ENCODE results near the gene GPC1.
A peak's percentile ranks its signal among the peaks of the same experiment; 100 is the strongest.

Gene GPC1

DNA sequence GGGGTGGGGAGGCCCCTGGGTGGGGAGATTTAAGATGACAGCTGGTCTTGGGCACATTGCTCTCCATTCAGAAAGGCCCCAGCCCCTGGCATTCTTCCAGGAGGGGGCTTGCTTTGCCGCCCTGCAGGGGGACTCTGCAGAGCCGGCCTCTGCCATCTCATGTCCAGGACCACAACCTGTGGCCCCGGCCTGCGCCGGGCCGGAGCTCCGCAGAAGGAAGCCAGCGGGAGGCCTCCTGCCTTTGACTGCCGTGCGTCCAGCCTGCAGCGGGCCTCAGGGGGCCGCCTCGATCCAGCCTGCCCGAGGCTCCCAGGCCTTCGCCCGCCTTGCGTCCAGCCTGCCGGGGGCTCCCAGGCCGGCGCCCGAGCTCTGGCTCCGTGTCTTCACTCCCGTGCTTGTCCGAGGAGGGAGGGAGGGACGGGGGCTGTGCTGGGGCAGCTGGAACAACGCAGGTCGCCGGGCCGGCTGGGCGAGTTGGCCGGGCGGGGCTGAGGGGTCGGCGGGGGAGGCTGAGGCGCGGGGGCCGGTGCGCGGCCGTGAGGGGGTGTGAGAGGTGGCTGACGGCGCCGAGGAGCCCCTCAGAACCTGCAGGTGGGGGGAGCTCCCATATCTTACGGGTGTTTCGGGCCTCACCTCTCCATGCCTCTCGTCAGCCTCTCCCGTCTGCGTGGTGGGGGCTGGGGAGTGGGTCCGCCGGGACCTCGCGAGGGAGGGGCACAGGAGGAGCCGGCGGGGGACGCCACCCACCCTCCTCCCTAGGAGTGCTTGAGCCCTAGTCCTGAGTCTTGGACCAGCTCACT, 20.4 kb downstream of the GPC1 start:
- no peak overlapping the region for H3K4me3 Mint-ChIP-seq
- CTCF ChIA-PET: no interaction called here
- H3K27me3 Mint-ChIP-seq: peaks cover 78% of the 10 kb centered on the region
- H3K27ac Mint-ChIP-seq: no peak overlapping the region
- peaks cover 2% of the 10 kb centered on the region for H3K4me1 Mint-ChIP-seq
- H3K9me3 Mint-ChIP-seq: no peaks in the 10 kb centered on the region
- DNase-seq: no peak
- H3K36me3 Mint-ChIP-seq: no peaks in the 10 kb centered on the region

GRCh38 chr2:240456447-240457222, 21.2 kb downstream of the GPC1 start:
- Mint-ChIP-seq H3K4me3 (no peak overlapping the region), H3K4me1 (peaks cover 2% of the 10 kb centered on the region), H3K27ac (no peak overlapping the region), H3K27me3 (peaks cover 70% of the 10 kb centered on the region), H3K36me3 (no peaks in the 10 kb centered on the region), H3K9me3 (no peaks in the 10 kb centered on the region)
- CTCF ChIA-PET: no interaction called here
- no peak for DNase-seq

GRCh38 chr2:240457223-240458043, 22.0 kb downstream of the GPC1 start:
- no peaks in the 10 kb centered on the region for H3K9me3 Mint-ChIP-seq

DNA sequence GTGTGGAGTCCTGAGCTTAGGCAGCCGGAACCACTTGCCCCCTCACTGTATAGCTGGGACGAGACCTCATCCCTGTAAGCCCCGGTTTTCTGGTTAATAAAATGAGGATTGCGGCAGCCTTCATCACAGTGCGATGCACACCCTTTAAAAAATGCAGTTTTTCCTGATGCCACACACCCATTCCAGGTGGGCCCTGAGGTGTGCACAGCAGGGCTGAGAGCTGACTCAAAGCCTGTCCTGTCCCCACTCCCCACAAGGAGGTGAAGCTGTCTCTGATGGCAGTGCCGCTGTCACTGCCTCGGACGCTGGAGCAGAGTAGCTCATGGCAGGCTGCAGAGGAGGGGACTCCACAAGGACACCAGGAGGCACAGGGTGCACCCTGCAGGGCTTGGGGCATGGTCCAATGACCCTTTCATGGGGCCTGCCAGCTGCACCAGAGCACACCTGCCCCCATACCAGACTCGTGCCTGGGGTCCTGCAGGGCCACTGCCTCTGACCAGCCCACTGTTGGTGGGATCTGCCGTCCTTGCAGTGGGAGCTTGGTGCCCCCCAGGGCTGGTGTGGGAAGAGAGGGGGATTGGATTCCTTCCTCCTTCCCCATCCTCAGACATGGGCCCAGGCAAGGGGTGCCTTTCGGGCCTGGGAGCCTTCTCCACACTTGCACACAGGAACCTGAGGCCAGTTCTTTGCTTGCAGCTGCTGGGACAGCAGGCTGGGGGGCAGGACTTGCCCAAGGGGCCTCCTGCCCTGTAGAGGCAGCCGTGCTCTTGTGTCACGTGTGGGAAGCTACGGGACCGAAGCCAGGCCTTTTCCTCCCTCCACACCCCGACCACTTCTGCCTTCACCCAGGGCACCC, 22.8 kb downstream of the GPC1 start:
- Mint-ChIP-seq H3K4me1 (no peaks in the 10 kb centered on the region), H3K27ac (no peak overlapping the region), H3K36me3 (no peaks in the 10 kb centered on the region), H3K4me3 (no peak overlapping the region), H3K9me3 (no peaks in the 10 kb centered on the region), H3K27me3 (peaks cover 54% of the 10 kb centered on the region)
- DNase-seq: no peak
- CTCF ChIA-PET: interaction anchor here (0.6 kb wide), 1 partner anchor 151 kb away, joined by 3 read pairs; no protein-coding TSS in a partner anchor

More at GRCh38 chr2:240457223-240458043, 22.0 kb downstream of the GPC1 start:
- Mint-ChIP-seq H3K36me3 (no peaks in the 10 kb centered on the region), H3K4me3 (no peak overlapping the region), H3K4me1 (no peaks in the 10 kb centered on the region), H3K27ac (no peak overlapping the region), H3K27me3 (peaks cover 62% of the 10 kb centered on the region)
- CTCF ChIA-PET: no interaction called here
- DNase-seq: no peak

DNA sequence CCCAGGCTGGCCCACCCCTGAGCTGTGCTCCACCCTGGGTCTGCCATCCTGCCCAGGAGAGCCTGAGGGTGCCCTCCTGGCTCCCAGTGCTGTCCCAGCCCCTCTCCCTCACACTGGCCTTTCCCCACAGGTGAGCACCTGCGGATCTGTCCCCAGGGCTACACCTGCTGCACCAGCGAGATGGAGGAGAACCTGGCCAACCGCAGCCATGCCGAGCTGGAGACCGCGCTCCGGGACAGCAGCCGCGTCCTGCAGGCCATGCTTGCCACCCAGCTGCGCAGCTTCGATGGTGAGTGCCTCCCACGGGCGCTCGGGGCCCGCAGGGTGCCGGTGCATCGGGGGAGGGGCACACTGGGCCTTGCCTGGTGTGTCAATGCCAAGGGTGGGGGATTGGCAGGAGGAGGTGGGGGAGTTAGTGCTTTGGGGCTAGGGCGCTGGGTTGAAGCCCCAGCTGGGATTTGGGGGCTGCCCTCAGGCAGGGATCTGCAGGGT, 23.5 kb downstream of the GPC1 start:
- H3K36me3 Mint-ChIP-seq: no peaks in the 10 kb centered on the region
- peaks cover 51% of the 10 kb centered on the region for H3K27me3 Mint-ChIP-seq
- H3K27ac Mint-ChIP-seq: no peak overlapping the region
- no peaks in the 10 kb centered on the region for H3K4me1 Mint-ChIP-seq
- CTCF ChIA-PET: interaction anchor here (0.6 to 1.1 kb wide), 2 partner anchors 18 to 152 kb away, joined by 3 read pairs; no protein-coding TSS in a partner anchor
- no peak overlapping the region for H3K4me3 Mint-ChIP-seq
- H3K9me3 Mint-ChIP-seq: no peaks in the 10 kb centered on the region
- no peak for DNase-seq

DNA sequence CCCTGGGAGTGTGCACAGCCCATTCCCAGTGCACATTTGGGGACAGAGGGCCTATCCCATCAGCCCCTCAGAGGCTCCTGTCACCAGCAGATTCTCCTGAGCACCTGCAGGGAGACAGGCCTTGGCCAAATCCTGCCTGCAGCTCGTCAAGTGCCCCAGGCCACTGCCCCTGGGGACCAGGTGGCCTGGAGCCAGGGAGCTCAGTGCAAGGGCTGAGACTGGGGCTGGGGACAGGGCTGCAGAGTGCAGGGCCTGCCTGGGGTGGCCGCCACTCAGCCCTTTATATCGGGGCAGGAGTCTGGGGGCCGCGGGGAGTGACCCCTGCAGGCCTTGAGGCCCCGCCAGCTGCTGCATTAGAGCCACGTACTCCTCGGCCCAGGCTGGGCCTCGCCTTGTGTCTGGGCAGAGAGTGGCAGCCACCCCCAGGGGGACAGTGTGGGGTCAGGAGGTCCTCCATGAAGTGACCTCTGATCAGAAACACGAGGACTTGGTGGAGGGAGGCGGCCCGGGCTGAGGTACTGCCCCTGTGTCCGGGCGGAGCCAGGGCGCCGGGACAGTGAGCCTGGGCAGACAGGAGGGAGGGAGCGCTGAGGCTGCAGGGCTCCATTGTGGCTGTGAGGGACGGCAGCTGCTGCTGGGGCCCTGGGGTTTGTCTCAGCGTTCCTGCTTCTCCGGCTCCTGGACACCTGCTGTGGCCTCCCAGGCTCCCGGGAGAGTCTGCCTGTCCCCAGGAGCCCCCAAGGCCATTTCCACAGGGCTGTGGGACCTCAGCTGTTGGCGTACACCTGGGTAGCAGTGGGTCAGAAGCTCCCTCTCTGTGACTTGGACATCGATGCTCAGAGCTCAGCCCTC, 24.2 kb downstream of the GPC1 start:
- Mint-ChIP-seq H3K27ac (no peak overlapping the region), H3K36me3 (no peaks in the 10 kb centered on the region), H3K4me1 (no peaks in the 10 kb centered on the region), H3K27me3 (peaks cover 44% of the 10 kb centered on the region), H3K4me3 (no peak overlapping the region), H3K9me3 (no peaks in the 10 kb centered on the region)
- no peak for DNase-seq
- CTCF ChIA-PET: interaction anchor here (1.1 kb wide), 1 partner anchor 19 kb away, joined by 3 read pairs; no protein-coding TSS in a partner anchor

DNA sequence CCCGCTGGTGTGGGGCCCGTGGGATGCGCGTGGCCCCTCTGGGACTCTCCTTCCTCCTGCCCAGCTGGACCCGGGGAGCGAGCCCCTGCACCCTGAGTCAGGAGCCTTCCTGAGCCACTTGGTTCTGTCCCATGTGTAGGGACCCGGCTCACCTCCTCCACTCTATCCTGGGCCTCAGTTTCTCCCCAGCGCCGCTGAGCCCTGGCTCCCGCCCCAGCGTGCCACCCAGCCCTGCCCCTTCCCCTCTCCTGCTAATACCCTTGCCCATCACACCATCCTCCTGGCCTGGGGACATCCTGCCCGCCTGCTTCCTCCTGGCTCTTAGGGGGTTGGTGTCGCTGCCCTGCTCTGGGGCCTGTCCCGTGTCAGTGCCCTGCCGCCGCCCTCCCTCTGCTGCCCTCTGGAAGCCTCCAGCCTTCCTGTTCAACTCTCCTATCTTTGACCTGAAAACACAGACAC, 24.8 kb downstream of the GPC1 start:
- no peak overlapping the region for H3K27ac Mint-ChIP-seq
- no peak for DNase-seq
- CTCF ChIA-PET: interaction anchor here (1.1 kb wide), 1 partner anchor 19 kb away, joined by 3 read pairs; no protein-coding TSS in a partner anchor
- H3K4me3 Mint-ChIP-seq: no peak overlapping the region
- H3K9me3 Mint-ChIP-seq: no peaks in the 10 kb centered on the region
- H3K4me1 Mint-ChIP-seq: no peaks in the 10 kb centered on the region
- peaks cover 37% of the 10 kb centered on the region for H3K27me3 Mint-ChIP-seq
- H3K36me3 Mint-ChIP-seq: no peaks in the 10 kb centered on the region

- Mint-ChIP-seq H3K27ac (no peak overlapping the region), H3K36me3 (no peaks in the 10 kb centered on the region), H3K27me3 (peaks cover 31% of the 10 kb centered on the region), H3K4me3 (no peak overlapping the region), H3K9me3 (no peaks in the 10 kb centered on the region), H3K4me1 (no peaks in the 10 kb centered on the region)
- DNase-seq: peak; percentile 21
- CTCF ChIA-PET: no interaction called here
Measured at GRCh38 chr2:240460781-240461431, 25.4 kb downstream of the GPC1 start.

GRCh38 chr2:240461471-240462072, 26.1 kb downstream of the GPC1 start:
- no peaks in the 10 kb centered on the region for H3K36me3 Mint-ChIP-seq
- peaks cover 24% of the 10 kb centered on the region for H3K27me3 Mint-ChIP-seq
- CTCF ChIA-PET: no interaction called here
- H3K4me1 Mint-ChIP-seq: no peaks in the 10 kb centered on the region
- DNase-seq: peak; percentile 13
- no peak overlapping the region for H3K4me3 Mint-ChIP-seq
- no peaks in the 10 kb centered on the region for H3K9me3 Mint-ChIP-seq
- no peak overlapping the region for H3K27ac Mint-ChIP-seq

DNA sequence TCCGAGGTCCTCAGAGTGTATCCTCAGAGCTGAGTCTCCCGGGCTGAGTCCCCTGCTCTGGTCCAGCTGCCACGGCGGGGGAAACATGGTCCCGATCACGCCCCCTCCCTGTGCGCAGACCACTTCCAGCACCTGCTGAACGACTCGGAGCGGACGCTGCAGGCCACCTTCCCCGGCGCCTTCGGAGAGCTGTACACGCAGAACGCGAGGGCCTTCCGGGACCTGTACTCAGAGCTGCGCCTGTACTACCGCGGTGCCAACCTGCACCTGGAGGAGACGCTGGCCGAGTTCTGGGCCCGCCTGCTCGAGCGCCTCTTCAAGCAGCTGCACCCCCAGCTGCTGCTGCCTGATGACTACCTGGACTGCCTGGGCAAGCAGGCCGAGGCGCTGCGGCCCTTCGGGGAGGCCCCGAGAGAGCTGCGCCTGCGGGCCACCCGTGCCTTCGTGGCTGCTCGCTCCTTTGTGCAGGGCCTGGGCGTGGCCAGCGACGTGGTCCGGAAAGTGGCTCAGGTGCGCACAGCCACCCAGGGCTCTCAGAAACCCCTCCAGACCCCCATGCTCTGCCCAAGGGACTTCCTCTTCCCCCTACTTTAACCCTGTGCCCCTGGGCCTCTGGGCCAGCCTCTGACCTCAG, 26.7 kb downstream of the GPC1 start:
- no peak overlapping the region for H3K4me3 Mint-ChIP-seq
- H3K27ac Mint-ChIP-seq: no peak overlapping the region
- DNase-seq: peak; percentile 17
- H3K4me1 Mint-ChIP-seq: no peaks in the 10 kb centered on the region
- H3K9me3 Mint-ChIP-seq: no peaks in the 10 kb centered on the region
- peaks cover 18% of the 10 kb centered on the region for H3K27me3 Mint-ChIP-seq
- H3K36me3 Mint-ChIP-seq: no peaks in the 10 kb centered on the region
- CTCF ChIA-PET: no interaction called here

GRCh38 chr2:240462707-240463273, 27.3 kb downstream of the GPC1 start:
- H3K27me3 Mint-ChIP-seq: peaks cover 12% of the 10 kb centered on the region
- H3K36me3 Mint-ChIP-seq: no peaks in the 10 kb centered on the region
- DNase-seq: peak; percentile 5
- no peaks in the 10 kb centered on the region for H3K4me1 Mint-ChIP-seq
- H3K9me3 Mint-ChIP-seq: no peaks in the 10 kb centered on the region
- no peak overlapping the region for H3K27ac Mint-ChIP-seq
- H3K4me3 Mint-ChIP-seq: no peak overlapping the region
- CTCF ChIA-PET: no interaction called here

All from activated naive CD4-positive, alpha-beta T cell treated with anti-CD3 and anti-CD28 coated beads, Interleukin-2, amount 10 ng/mL, durations not matched to agents 7 days and 5 days (primary cell).